Activated CD4-positive, alpha-beta T cell treated with anti-CD3 and anti-CD28 coated beads, Interleukin-2, Interleukin-6, amounts not matched to agents 100 ng/mL and 50 ng/mL, durations not matched to agents 16 hours and 8 hours (primary cell): ENCODE measurements around the gene ATP6V0C.
"Not testable (repeated sequence)": the region's sequence is repeated elsewhere in the genome, so short reads cannot be mapped to it uniquely, and the experiment has no call there.

Experiments used
- DNase-seq: peaks from one replicate; pipeline ENCODE4 v3.0.0-alpha.2; 2020

The ATP6V0C gene

GRCh38 chr16:2475413-2476344 is 38.1 kb upstream of the ATP6V0C start:
- DNase-seq: peak; percentile 56

- DNase-seq: no peak
Observed at GRCh38 chr16:2476345-2476720, 37.4 kb upstream of the ATP6V0C start.

GRCh38 chr16:2476741-2477140 is 37.0 kb upstream of the ATP6V0C start:
- DNase-seq: no peak

GRCh38 chr16:2477327-2477726 is 36.4 kb upstream of the ATP6V0C start:
- DNase-seq: no peak

GRCh38 chr16:2478279-2478678 is 35.5 kb upstream of the ATP6V0C start:
- no peak for DNase-seq

- not testable (repeated sequence) for DNase-seq
Observed at GRCh38 chr16:2479996-2480395, 33.8 kb upstream of the ATP6V0C start.

- no peak for DNase-seq
Observed at GRCh38 chr16:2480948-2481347, 32.8 kb upstream of the ATP6V0C start.

GRCh38 chr16:2481676-2482075 is 32.1 kb upstream of the ATP6V0C start:
- no peak for DNase-seq

- no peak for DNase-seq
Observed at GRCh38 chr16:2482249-2482648, 31.5 kb upstream of the ATP6V0C start.

- no peak for DNase-seq
Observed at GRCh38 chr16:2482708-2483534, 30.8 kb upstream of the ATP6V0C start.

- no peak for DNase-seq
Observed at GRCh38 chr16:2483939-2484897, 29.5 kb upstream of the ATP6V0C start.

GRCh38 chr16:2484898-2485508 is 28.7 kb upstream of the ATP6V0C start:
- DNase-seq: no peak

GRCh38 chr16:2485811-2486507 is 27.8 kb upstream of the ATP6V0C start:
- no peak for DNase-seq

GRCh38 chr16:2486645-2487516 is 26.9 kb upstream of the ATP6V0C start:
- DNase-seq: peak; percentile 72

- no peak for DNase-seq
Observed at GRCh38 chr16:2487517-2487842, 26.3 kb upstream of the ATP6V0C start.

- no peak for DNase-seq
Observed at GRCh38 chr16:2487903-2488531, 25.7 kb upstream of the ATP6V0C start.

- no peak for DNase-seq
Observed at GRCh38 chr16:2489581-2489980, 24.2 kb upstream of the ATP6V0C start.

- no peak for DNase-seq
Observed at GRCh38 chr16:2490190-2491105, 23.3 kb upstream of the ATP6V0C start.

GRCh38 chr16:2492292-2492691 is 21.5 kb upstream of the ATP6V0C start:
- DNase-seq: no peak
